Measurements from ENCODE around the gene ECE1.

ECE1 gene

GRCh38 chr1:21329209-21329844 lies 39.1 kb upstream of the ECE1 start:
- TF ChIP-seq CTCF (IDR thresholded peaks at IDR 0.05) = no peak

- no peak for TF ChIP-seq CTCF (IDR thresholded peaks at IDR 0.05)
Measured at GRCh38 chr1:21327566-21328323, 37.5 kb upstream of the ECE1 start.

DNA sequence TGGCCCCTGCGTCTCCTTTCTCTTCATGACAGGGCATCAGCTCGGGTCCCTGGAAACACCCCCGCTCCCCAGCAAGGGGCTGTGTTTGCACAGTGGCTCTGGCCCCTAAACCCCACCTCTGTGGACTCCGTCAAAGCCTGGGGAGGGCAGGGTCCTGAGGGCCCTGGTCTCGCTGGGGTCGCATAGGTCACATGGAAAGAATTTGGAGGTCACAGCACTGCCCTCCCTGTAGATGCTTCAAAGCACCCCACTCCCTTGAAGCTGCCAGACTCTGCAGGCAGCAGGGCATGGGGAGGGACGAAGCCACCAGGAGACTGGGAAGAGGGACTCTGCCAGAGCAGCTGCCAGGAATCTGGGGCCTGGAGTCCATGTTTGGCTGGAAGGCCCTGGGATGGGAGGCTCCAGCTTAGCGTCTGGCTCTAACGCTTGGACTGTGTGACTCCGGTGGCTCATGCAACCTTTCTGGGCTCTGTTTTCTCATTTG lies 36.6 kb upstream of the ECE1 start:
- no peak for TF ChIP-seq CTCF (IDR thresholded peaks at IDR 0.05)

DNA sequence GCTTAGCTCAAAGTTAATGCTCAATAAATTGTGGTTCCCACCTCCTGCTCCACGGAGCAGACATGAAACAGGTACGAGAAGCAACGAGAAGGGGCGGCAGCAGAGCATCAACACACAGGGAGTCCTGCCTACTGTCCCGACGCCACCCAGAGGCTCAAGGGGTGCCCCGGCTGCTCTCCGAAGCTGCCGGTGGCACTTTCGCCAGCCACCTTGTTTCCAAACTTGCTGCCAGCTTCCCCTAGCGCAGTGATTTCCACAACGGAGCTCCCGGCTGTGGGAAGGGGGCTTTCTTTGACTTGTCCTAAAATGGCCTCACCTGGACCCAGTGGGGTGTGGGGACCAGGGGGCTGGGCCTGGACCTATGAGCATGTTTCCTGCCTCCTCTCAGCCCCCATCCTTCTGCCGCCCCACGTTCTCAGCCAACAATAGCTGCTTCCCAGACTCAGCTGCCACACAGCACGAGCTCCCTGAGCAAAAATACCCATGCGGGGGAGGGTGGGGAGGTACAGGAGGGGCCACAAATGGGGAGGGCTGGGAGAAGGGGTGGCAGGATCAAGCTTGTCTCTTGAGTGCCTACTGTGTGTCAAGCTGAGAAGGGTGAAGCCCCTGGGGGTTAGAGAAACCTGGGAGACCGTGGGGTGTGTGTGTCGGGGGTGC lies 35.6 kb upstream of the ECE1 start:
- no peak for TF ChIP-seq CTCF (IDR thresholded peaks at IDR 0.05)

- TF ChIP-seq CTCF (IDR thresholded peaks at IDR 0.05) = no peak
Measured at GRCh38 chr1:21325231-21325718, 35.0 kb upstream of the ECE1 start.

- no peak for TF ChIP-seq CTCF (IDR thresholded peaks at IDR 0.05)
Measured at GRCh38 chr1:21324368-21325141, 34.3 kb upstream of the ECE1 start.

DNA sequence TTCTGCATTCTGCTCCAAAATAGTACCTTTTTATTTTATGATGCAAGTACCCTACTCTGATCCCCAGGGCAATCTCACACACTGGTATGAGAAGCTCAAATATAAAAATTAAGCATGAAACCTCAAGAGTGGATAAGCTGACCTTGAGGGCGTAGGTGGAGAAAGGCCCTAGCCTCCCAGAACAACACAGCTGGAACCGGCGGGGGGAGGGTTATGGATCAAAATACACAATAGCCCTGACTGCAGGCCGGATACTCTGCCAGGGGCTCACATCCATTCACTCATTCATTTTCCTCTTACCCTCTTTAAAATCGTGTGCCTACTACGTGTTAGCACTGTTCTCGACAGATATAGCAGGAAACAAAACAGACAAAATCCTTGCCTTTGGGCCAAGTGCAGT lies 32.8 kb upstream of the ECE1 start:
- TF ChIP-seq CTCF (IDR thresholded peaks at IDR 0.05) = no peak
